ENCODE results near the gene CTDP1. TPM values are rescaled to one million over a fixed set of nuclear protein-coding genes. Genes with fewer than 3 reads are reported as not detected.
A peak's percentile ranks its signal among the peaks of the same experiment; 100 is the strongest.

Gene CTDP1
- total and polyA plus RNA-seq, 4 donors = 18.8 to 30.5 (median 21.7) TPM

GRCh38 chr18:79741362-79741700 lies 61.7 kb downstream of the CTDP1 start:
- no peak overlapping the region for H3K9ac ChIP-seq (ENCODE audit: insufficient read depth in 1 of 2, low read length in 2 of 2)
- 77 to 83% methylated on average over 8 of the region's 8 CpGs for WGBS, 2 donors
- H3K27ac ChIP-seq (ENCODE audit: low read depth in 1 of 2, low read length in 1 of 2) = no peak overlapping the region
- peaks cover 0 to 41% (median 0%) of the 10 kb centered on the region in 4 donors for H3K9me3 ChIP-seq (ENCODE audit: control insufficient read depth in 4 of 4, insufficient read depth in 3 of 4, low read length in 3 of 4)
- no peak overlapping the region for H3K4me3 ChIP-seq
- H3K4me1 ChIP-seq (ENCODE audit: control insufficient read depth in 5 of 5, insufficient read depth in 5 of 5, low read length in 5 of 5) = peaks cover 0 to 12% (median 0%) of the 10 kb centered on the region in 5 donors
- ATAC-seq (ENCODE audit: insufficient read depth, low FRiP score) = no peak
- TF ChIP-seq CTCF (IDR thresholded peaks at IDR 0.05; ENCODE audit: control extremely low read depth, extremely low read depth) = no peak
- peak in 1 of 3 donors; percentile 10 for DNase-seq
- no peaks in the 10 kb centered on the region for H3K27me3 ChIP-seq (ENCODE audit: control insufficient read depth in 3 of 3, insufficient read depth in 3 of 3, low read length in 2 of 3)
- H3K36me3 ChIP-seq (ENCODE audit: control insufficient read depth in 4 of 4, insufficient read depth in 4 of 4, low read length in 4 of 4) = peaks cover 5 to 46% (median 9%) of the 10 kb centered on the region in 4 donors

GRCh38 chr18:79742076-79742475 lies 62.5 kb downstream of the CTDP1 start:
- ATAC-seq (ENCODE audit: insufficient read depth, low FRiP score) (no peak), DNase-seq (no peak)
- H3K4me1 ChIP-seq (ENCODE audit: control insufficient read depth in 5 of 5, insufficient read depth in 5 of 5, low read length in 5 of 5) = peaks cover 0 to 12% (median 0%) of the 10 kb centered on the region in 5 donors
- H3K4me3 ChIP-seq = no peak overlapping the region
- peaks cover 4 to 42% (median 5%) of the 10 kb centered on the region in 4 donors for H3K36me3 ChIP-seq (ENCODE audit: control insufficient read depth in 4 of 4, insufficient read depth in 4 of 4, low read length in 4 of 4)
- H3K27me3 ChIP-seq (ENCODE audit: control insufficient read depth in 3 of 3, insufficient read depth in 3 of 3, low read length in 2 of 3) = no peaks in the 10 kb centered on the region
- peaks cover 0 to 36% (median 0%) of the 10 kb centered on the region in 4 donors for H3K9me3 ChIP-seq (ENCODE audit: control insufficient read depth in 4 of 4, insufficient read depth in 3 of 4, low read length in 3 of 4)
- 95 to 100% methylated on average over 4 of the region's 4 CpGs for WGBS, 2 donors
- TF ChIP-seq CTCF (IDR thresholded peaks at IDR 0.05; ENCODE audit: control extremely low read depth, extremely low read depth) = no peak
- H3K27ac ChIP-seq (ENCODE audit: low read depth in 1 of 2, low read length in 1 of 2) = no peak overlapping the region
- H3K9ac ChIP-seq (ENCODE audit: insufficient read depth in 1 of 2, low read length in 2 of 2) = no peak overlapping the region

GRCh38 chr18:79744625-79745024 lies 65.0 kb downstream of the CTDP1 start:
- ATAC-seq (ENCODE audit: insufficient read depth, low FRiP score) = no peak
- Histone ChIP-seq H3K4me3 (no peak overlapping the region), H3K27ac (ENCODE audit: low read depth in 1 of 2, low read length in 1 of 2) (no peak overlapping the region), H3K27me3 (ENCODE audit: control insufficient read depth in 3 of 3, insufficient read depth in 3 of 3, low read length in 2 of 3) (no peaks in the 10 kb centered on the region), H3K9me3 (ENCODE audit: control insufficient read depth in 4 of 4, insufficient read depth in 3 of 4, low read length in 3 of 4) (peaks cover 0 to 31% (median 0%) of the 10 kb centered on the region in 4 donors), H3K4me1 (ENCODE audit: control insufficient read depth in 5 of 5, insufficient read depth in 5 of 5, low read length in 5 of 5) (no peaks in the 10 kb centered on the region), H3K9ac (ENCODE audit: insufficient read depth in 1 of 2, low read length in 2 of 2) (no peak overlapping the region), H3K36me3 (ENCODE audit: control insufficient read depth in 4 of 4, insufficient read depth in 4 of 4, low read length in 4 of 4) (peaks cover 2 to 43% (median 4%) of the 10 kb centered on the region in 4 donors)
- no peak for TF ChIP-seq CTCF (IDR thresholded peaks at IDR 0.05; ENCODE audit: control extremely low read depth, extremely low read depth)
- 94 to 99% methylated on average over 14 of the region's 14 CpGs for WGBS, 2 donors
- peak in 1 of 3 donors; percentile 1 for DNase-seq

GRCh38 chr18:79746730-79747129 lies 67.1 kb downstream of the CTDP1 start:
- DNase-seq (no peak), ATAC-seq (ENCODE audit: insufficient read depth, low FRiP score) (no peak)
- Histone ChIP-seq H3K9me3 (ENCODE audit: control insufficient read depth in 4 of 4, insufficient read depth in 3 of 4, low read length in 3 of 4) (peaks cover 0 to 25% (median 0%) of the 10 kb centered on the region in 4 donors), H3K9ac (ENCODE audit: insufficient read depth in 1 of 2, low read length in 2 of 2) (no peak overlapping the region), H3K4me3 (no peak overlapping the region), H3K36me3 (ENCODE audit: control insufficient read depth in 4 of 4, insufficient read depth in 4 of 4, low read length in 4 of 4) (peaks cover 0 to 38% (median 0%) of the 10 kb centered on the region in 4 donors), H3K27me3 (ENCODE audit: control insufficient read depth in 3 of 3, insufficient read depth in 3 of 3, low read length in 2 of 3) (no peaks in the 10 kb centered on the region), H3K27ac (ENCODE audit: low read depth in 1 of 2, low read length in 1 of 2) (no peak overlapping the region), H3K4me1 (ENCODE audit: control insufficient read depth in 5 of 5, insufficient read depth in 5 of 5, low read length in 5 of 5) (peaks cover 0 to 2% (median 0%) of the 10 kb centered on the region in 5 donors)
- TF ChIP-seq CTCF (IDR thresholded peaks at IDR 0.05; ENCODE audit: control extremely low read depth, extremely low read depth) = no peak
- WGBS, 2 donors = 97% methylated on average over 8 of the region's 8 CpGs

All from lung (tissue), 12 donors.